Posterior cingulate gyrus (tissue), 11 donors: ENCODE results near the gene MUC5AC.

Experiments used
- DNase-seq, 10 donors: peaks; one replicate each; pipeline versions ENCODE4 v3.0.0 to v3.0.0-alpha.2; 2020 to 2021; ENCODE audit warnings: mixed read lengths in 3 of 10
- intact Hi-C: fragments of 100-400 bp; cut with DNase I; formaldehyde crosslinking; loops from one replicate; pipeline ENCODE4 v1.15.1; 2023

MUC5AC gene

DNA sequence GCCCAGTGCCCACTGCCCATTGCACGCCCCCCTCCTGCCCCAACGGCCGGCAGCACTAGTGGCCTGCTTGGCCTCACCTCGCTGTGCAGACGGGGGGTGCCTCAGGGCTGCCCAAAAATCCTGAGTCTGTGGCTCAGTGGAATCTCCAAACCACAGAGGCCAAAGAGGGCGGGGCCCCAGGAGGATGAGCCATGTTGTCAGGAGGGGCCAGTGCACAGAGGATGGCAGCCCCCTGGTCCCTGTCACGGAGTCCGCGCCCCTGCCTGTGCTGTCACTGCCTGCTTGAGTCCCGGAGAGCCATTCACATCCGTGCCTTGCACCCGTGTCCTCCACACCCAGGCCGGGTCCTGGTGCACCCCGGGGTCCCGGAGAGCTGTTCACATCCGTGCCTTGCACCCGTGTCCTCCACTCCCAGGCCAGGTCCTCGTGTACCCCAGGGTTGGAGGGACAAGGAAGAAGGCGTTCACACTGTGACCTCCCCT, 36.4 kb upstream of the MUC5AC start:
- intact Hi-C loops: no loop called here
- DNase-seq: peak in 2 of 10 donors; percentile 75 to 80

DNA sequence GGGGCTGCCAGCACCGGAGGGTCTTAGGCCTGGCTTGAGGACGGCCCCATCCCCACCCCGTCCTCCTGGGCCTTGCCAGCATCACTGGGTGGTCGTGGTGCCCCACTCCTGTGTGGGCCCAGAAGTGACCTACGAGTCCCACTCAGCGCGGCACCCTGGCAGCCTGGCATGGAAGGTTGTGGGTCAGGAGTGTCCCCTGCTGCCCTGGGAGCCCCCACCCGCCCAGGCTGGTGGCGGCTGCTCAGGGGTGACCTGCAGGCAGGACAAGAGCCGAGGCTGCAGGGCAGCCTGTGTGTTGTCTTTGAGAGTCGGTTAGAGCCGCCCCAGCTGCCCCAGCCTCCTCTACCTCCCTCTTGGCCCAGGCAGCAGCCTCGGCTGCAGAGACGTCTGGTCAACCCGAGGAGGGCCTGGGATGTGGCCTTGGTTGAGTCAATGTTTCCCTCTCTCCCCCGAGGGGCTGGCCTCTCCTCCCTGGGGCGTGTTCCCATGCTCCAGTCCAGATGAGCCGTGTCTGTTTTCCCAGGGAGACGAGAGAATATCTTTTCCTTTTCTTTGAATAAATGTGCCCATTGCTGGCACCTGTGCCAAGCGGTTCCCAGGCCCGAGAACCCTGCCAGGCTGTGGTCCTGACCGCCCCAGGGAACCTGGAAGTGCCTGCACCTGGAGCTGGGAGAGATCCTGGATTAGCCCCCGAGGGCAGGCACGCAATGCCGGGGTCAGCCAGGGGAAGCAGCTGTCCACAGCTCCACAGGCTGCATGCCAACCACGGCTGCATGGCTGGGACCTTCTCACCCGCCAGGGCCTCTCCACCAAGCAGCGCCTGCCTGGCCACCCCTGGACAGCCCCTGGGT, 35.7 kb upstream of the MUC5AC start:
- intact Hi-C loops: no loop called here
- peak in 2 of 10 donors; percentile 64 to 67 for DNase-seq

DNA sequence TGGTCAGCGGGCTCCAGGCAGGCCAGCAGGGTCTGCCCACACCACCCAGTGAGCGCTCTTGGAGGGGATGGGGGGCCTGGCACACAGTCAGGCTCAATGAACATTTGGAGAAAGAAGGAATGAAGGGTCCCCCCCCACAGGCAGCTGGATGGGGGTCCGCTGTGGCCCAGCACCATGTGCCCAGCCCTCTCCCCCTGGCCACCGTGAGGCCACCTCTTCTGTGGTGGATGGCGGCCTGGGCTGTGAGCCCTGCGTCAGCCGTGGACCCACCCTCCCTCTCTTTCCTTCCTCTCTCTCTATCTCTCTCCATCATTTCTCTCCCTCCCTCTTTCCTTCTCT, 35.1 kb upstream of the MUC5AC start:
- intact Hi-C loops: no loop called here
- DNase-seq: peak in 1 of 10 donors; percentile 53

DNA sequence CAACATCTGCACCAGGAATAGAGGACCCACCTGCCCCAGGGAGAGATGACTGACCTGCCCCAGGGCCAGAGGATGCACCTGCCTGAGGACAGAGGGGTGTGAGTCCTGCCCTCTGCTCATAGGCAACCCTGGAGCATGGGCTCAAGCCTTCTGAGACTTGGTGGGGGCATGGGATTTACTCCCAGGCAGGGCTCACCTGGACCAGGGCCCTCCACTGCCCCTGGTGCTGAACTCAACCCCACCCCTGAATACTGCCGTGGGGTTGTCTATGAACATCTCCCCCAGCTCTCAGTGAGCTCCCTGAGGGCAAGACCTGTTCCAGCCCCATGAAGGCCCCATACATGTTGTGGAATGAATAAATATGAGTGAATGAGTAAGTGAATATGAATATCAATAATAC, 33.8 kb upstream of the MUC5AC start:
- peak in 1 of 10 donors; percentile 74 for DNase-seq
- intact Hi-C loops: no loop called here

DNA sequence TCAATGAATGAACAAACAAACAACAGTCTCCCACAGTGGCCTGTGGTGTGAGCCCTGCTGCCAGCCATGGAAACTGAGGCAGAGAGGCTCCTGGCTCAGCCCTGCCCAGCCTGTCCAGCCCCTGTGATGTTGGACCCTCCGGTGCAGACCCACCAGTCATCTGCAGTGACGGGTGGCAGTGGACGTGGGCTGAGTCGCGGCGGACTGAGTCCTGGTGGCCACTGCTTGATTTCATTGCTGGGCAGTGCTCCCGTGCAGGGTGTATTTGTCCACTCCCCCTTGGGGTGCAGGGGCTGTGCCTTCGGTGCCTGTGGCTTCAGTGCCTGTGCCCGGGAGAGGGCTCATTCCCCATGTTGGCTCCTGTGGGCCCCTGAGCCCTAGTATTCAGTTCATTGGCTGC, 31.9 kb upstream of the MUC5AC start:
- peak in 1 of 10 donors; percentile 66 for DNase-seq
- intact Hi-C loops: no loop called here

DNA sequence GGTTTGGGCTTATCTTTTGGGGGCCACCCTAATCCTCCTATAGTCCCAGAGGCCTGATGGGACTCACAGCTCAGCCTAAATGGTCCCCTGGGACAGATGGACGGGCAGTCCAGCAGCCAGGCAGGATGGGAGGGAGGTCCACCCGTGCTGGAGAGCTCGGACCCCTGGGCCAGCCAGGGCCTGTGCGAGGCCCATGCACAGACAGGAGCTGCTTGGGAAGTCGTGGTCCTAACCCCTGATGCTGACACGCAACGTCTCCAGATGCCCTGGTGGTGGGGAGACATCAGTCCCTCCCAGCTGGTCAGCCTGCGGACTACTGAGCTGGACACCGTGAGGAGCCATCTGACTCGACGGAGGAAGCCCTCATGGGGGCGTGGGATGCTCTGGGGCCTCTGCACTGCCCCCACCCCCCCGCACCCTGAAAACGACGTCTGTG, 31.2 kb upstream of the MUC5AC start:
- intact Hi-C loops: no loop called here
- DNase-seq: peak in 1 of 10 donors; percentile 65

DNA sequence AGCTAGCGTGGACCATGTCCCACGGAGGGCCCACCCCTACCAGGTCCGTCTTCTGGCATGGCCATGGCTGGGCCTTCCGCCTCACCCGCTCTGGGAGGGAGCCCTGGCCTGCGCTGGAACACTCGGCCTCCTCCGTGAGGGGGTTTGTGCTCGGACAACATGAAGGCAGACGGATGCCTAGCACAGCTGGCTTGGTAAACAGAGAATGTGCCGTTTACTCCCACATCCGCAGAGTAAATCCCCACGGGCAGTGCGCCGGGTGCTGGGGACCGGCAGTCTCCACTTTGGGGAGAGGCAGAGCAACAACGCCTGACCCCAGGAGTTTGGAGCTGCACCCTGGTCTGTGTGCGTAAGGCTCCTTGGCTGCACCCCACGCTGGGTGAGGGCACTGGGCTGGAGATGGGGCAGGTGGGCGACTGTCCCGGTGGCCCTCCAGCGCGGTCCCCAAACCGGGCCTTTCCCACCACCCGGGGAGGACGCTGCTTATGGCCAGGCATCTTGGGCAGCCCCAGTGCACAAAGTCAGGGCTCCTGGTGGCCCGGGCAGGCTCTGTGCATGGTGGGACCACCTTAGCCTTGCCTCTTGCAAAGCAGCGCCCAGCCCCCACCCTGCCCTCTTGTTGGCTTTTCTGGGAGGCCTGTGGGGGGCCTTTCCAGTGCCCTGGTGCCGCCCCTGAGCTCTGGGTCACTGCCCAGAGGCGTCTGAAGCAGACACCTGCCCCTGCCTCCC, 30.7 kb upstream of the MUC5AC start:
- peak in 3 of 10 donors; percentile 7 to 81 (median 79) for DNase-seq
- intact Hi-C loops: no loop called here

DNA sequence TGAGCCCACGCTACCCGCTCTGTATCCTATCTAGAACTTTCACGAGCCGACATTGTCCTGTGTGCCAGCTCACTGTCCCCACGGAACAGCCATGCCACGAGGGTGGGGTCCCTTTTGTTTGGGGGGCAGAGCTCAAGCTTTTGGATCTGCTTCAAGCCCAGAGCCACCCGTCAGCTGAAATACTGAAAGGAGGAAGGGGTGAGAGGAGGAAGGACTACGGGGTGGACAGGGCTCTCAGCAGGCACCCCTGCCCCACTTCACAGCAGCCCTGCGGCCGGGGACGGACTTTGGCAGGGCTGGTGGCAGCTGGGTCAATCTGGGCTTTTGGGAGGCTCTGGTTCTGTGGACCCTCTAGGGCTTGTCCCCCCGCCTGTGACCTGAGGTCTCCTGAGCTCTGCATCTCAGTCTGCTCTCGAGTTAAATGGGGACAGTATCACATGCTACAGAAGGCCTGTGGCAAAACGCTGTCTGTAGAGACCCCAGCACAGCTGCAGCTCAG, 30.0 kb upstream of the MUC5AC start:
- peak in 2 of 10 donors; percentile 7 to 72 for DNase-seq
- intact Hi-C loops: no loop called here

DNA sequence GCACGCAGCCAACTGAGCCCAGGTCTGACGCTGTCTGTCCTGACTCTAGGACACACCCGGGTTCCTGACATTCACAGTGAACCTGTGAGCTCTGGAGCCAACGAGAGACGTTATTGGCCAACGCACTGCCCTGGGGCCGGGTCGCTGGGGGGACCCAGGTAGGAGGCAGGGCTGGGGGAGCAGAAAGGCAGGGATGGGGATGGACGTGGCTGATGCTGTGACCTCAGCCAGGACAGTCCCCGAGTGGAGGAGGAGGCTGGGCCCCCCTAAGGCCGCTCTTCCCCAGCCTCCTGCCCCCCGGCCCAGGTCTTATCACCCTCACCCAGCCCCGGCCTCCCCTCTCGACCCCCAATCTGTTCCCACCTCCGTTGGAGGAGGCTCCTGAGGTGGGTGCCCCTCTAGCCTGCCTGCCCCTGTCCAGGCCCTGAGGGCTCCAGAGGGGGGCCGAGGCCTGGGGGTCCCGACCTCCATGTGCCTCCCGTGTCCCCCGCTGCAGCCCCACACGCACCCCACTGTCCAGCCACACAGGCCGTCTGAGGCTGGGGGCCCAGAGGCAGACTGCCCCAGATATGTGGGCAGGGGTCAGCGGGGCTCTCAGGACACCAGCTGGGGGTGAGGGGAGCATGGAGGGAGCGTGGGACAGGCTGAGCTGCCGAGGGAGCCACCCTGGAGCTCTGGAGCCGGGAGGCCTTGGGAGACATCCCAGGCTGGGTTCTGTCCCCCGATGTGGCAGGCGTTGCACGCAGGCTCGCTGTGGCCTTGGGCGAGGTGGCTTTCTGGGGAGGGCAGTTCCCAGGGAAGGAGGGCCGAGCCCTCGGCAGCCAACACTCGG, 29.2 kb upstream of the MUC5AC start:
- DNase-seq: peak in 3 of 10 donors; percentile 6 to 85 (median 72)

DNA sequence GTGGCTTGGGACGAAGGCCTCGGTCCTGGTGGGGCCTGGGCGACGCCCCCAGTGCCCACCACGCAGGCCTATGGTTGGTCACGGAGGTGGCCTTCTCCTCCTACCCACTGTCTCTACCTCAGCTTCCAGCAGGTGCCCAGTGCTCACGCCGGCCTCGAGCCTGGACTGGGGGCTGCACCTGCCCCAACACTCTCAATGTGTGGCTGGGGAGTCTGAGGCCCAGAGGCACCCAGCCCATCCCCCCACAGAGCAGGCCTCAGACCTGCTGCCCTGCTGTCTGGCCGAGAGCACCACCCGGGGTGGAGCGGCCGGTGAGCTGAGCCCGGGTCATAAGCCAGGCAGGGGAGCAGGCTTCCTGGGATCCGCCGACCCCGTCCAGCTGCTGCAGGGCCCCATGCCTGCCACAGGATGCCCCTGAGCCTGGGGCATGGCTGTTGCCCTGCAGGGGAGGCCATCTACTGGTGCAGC, 28.6 kb upstream of the MUC5AC start:
- DNase-seq: peak in 2 of 10 donors; percentile 0 to 67
- intact Hi-C loops: no loop called here

More for the DNA sequence above, 29.2 kb upstream of the MUC5AC start:
- intact Hi-C loops: no loop called here

DNA sequence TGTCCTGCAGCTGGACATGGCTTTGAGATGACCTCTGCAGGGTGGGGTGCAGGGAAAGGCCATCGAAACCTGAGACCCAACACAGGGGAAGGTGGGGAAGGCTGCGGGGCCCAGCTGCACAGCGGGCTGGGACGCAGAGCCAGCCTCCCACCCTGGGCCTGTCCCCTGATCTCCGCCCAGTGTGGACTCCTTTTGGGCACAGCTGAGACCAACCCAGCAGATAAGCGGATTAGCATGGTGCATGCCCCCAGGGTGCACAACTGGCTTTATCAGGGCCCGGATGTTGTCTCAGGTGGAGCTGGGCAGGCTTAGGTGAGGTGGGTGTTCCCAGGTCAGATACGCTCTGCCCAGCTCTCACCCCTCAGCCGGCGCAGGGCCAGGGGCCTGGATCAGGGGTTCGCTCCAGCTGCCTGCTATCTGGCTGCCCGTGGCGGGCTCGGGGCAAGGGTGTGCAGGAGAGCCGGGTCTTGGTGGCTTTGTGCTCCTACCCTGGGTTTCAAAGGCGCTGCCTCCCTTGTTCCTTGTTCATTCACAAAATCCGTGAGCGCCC, 28.1 kb upstream of the MUC5AC start:
- intact Hi-C loops: no loop called here
- peak in 2 of 10 donors; percentile 61 to 72 for DNase-seq

DNA sequence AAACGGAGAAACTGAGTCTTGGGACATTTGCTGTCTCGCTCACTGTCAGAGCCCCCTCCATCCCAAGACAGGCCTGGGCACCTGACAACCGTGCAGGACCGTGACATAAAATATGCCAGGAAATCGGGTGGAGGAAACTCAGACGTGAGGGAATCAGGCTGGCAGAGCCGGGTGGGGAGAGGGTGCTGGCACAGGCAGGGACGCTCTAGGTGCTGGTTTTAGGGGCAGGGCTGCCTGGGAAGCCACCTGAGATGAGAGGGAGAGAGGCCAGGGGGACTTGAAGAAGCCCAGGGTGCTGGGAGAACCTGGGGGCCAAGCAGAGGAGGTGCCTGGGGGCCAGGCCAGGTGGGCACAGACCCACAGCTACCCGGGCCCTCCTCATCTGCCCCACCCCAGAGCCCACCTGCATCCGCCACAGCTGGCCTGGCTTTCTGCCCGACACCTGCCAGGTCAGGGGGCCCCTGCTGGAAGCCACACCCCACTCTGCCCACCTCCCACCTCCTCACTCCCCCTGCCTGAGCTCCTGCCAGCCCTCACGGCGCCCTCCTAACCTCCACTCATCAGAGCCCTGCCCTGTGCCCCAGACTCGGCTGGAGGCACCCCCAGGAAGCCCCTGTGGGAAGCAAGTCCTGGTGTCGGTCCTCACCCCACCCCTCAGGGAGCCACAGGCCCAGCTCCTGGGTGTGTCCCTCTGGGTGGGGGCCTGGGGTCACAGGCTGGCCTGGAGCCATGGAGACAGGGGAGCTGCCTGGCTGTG, 27.3 kb upstream of the MUC5AC start:
- DNase-seq: peak in 1 of 10 donors; percentile 60
- intact Hi-C loops: no loop called here

DNA sequence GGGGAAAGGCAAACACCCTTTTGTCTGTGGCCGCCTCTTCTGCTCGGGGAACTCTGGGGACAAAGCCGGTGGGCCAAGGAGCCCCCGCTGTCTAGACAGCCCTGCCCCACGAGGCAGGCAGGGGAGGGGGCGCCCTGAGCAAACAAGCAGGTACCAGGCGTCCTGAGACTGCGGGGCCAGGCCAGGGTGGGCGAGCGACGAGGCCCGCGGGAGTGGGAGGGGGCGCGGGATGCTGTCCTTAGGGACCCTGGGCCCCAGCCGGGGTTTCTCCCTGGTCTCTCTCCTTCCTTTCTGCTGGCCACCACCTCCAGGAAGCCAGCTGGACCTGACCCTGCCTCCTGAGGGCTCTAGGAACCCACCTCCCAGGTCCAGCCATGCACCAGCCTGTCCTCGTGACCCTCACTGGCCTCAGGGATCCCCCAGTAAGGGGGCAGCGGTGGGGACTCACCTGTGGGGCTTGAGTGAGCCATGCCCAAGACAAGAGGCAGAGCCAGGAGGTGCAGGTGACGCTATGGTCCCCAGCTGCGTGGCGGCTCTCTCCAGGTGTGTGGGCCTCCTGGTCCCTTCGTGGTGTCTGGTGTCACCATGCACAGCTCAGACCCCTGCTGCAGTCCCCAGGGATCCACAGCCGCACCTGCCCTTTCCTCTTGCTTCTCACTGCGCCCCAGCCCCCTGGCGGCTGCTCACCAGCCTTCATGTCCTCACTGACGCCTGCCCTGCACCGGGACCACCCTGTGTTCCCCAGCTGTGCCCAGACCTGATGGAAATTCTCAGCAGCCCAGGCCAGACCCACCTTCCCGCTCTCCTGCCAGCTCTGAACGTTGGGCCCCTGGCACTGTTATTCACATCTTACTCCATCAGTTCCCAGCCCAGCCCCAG, 26.5 kb upstream of the MUC5AC start:
- DNase-seq: peak in 3 of 10 donors; percentile 2 to 82 (median 70)
- intact Hi-C loops: no loop called here

DNA sequence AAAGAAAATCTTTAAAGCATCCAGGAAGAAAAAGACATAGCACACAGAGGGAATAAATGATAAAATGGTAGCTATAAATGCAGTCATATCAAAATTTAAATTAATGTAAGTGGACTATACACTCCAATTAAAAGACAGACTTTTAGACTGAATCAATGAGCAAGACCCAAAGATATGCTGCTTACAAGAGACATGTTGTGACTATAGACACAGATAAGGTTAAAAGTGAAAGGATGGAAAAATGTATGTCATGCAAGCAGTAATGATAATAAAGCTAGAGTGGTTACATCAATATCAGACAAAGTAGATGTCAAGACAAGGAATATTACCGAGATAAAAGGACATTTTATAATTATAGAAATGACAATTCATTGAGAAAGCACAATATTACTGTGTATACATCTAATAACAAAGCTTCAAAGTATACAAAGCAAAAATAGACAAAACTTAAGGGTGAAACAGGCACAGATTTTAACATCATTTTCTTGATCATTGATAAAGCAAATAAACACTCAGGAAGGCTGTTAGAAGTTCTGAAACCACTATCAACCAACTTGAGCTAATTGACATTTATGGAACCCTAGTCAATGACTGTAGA, 22.8 kb upstream of the MUC5AC start:
- no peak for DNase-seq
- intact Hi-C loops: no loop called here

DNA sequence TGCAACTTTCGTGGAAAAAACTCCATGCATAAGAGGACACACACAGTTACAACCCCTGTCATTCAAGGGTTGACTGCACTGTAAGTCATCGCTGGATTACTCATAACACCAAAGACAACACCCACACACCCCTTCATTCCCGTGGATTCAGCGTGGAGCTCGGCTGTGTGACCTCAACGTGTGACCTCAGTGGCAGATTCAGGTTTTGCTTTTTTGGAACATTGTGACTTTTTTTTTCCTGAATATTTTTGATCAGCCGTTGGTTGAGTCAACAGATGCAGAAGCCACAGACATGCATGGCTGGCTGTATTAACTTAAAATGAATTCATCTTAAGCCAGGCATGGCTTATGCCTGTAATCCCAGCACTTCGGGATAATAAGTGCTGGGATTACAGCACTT, 19.7 kb upstream of the MUC5AC start:
- intact Hi-C loops: no loop called here
- no peak for DNase-seq

DNA sequence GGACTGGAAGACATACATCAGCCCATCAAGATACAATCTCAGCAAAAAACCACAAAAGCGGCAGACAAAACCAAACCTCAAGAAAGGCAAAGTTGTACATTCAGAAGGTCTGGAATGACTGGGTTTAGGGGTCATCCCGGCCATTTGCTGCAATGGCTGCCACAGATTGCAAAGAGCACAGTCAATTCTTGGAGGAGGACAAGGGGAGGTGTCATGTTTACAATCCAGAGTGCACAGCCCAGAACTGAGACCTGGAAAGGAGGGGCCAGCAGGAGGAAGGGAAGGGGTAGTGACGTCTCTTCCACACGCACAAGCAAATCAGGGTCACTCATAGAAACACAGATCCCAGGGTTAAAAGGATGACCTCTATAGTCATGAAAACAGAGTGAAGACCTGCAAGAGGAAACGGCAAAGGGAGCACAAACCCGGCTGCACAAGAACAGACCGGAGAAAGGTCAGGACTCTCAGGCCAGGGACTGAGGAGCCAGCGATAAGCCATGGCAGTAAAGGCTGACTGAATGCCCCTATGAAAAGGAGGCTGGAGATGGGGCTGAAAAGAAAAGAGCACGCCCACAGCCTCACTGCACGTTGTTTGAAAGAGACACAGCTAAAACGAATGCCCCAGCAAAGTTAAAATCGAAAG, 18.2 kb upstream of the MUC5AC start:
- intact Hi-C loops: no loop called here
- peak in 1 of 10 donors; percentile 24 for DNase-seq
